Measurements from ENCODE around the gene KANK4. TPM values are rescaled to one million over a fixed set of nuclear protein-coding genes. Genes with fewer than 3 reads are reported as not detected.
A peak's percentile ranks its signal among the peaks of the same experiment; 100 is the strongest.

The KANK4 gene
- polyA plus RNA-seq, 3 donors, result not detected

DNA sequence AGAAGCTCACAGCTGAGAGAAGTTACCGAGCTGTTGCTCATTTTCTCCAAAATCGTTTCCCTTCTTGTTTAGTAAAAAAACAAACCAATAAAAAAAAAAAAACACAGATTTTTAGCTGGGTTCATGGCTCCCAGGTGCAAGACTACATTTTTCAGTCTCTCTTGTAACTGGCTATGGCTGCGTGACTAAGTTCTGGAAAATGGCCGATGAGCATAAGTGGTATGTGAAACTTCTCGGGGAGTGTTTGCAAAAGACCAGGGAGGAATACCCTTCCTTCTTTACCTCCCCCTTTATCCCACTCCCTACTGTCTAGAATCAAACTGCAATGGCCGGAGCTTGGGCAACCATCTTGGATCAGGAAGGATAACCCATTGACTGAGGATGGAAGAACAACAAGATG lies 38.7 kb upstream of the KANK4 start:
- Histone ChIP-seq H3K79me2 (ENCODE audit: insufficient read depth, low read length) (no peaks in the 10 kb centered on the region), H3K27ac (ENCODE audit: low read depth in 1 of 2, low read length in 2 of 2) (no peak overlapping the region), H3K4me1 (ENCODE audit: control insufficient read depth in 1 of 2, insufficient read depth in 2 of 2, low read length in 2 of 2) (peaks cover 8 to 14% of the 10 kb centered on the region in 2 donors), H3K9ac (ENCODE audit: insufficient read depth, low read length, poor library complexity, severe bottlenecking) (no peak overlapping the region), H4K20me1 (ENCODE audit: insufficient read depth, low read length) (no peaks in the 10 kb centered on the region), H3K9me3 (replicated peaks in 1 of 2; ENCODE audit: control insufficient read depth in 1 of 2, insufficient read depth in 1 of 2, low read length in 2 of 2) (no peaks in the 10 kb centered on the region), H3K4me2 (replicated peaks; ENCODE audit: extremely low read depth, low read length, poor library complexity, severe bottlenecking) (no peak overlapping the region), H3K36me3 (replicated peaks in 1 of 2; ENCODE audit: control insufficient read depth in 1 of 2, insufficient read depth in 2 of 2, low read length in 2 of 2) (no peaks in the 10 kb centered on the region), H3K4me3 (replicated peaks in 1 of 3; ENCODE audit: low read depth in 2 of 3, low read length in 3 of 3) (no peak overlapping the region), H3K27me3 (ENCODE audit: control insufficient read depth in 2 of 2, insufficient read depth in 2 of 2, low read length in 2 of 2) (no peaks in the 10 kb centered on the region), H2AFZ (ENCODE audit: insufficient read depth, low read depth, low read length, poor library complexity, severe bottlenecking) (no peak overlapping the region)
- WGBS (ENCODE audit: insufficient coverage), result 86% methylated on average over 1 of the region's 6 CpGs
- DNase-seq, result no peak
- H3K9me3 Mint-ChIP-seq, result peaks cover 0 to 6% (median 0%) of the 10 kb centered on the region in 7 donors
- H3K27me3 Mint-ChIP-seq (ENCODE audit: low read depth in 3 of 3), result peaks cover 0 to 3% (median 0%) of the 10 kb centered on the region in 3 donors
- intact Hi-C loops (cut with micrococcal nuclease), result no loop called here
- peak overlapping the region in 1 of 7 donors; percentile 34 for H3K27ac Mint-ChIP-seq
- TF ChIP-seq, protein P1, sequence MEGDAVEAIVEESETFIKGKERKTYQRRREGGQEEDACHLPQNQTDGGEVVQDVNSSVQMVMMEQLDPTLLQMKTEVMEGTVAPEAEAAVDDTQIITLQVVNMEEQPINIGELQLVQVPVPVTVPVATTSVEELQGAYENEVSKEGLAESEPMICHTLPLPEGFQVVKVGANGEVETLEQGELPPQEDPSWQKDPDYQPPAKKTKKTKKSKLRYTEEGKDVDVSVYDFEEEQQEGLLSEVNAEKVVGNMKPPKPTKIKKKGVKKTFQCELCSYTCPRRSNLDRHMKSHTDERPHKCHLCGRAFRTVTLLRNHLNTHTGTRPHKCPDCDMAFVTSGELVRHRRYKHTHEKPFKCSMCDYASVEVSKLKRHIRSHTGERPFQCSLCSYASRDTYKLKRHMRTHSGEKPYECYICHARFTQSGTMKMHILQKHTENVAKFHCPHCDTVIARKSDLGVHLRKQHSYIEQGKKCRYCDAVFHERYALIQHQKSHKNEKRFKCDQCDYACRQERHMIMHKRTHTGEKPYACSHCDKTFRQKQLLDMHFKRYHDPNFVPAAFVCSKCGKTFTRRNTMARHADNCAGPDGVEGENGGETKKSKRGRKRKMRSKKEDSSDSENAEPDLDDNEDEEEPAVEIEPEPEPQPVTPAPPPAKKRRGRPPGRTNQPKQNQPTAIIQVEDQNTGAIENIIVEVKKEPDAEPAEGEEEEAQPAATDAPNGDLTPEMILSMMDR (IDR thresholded peaks at IDR 0.05), result no peak
- H3K36me3 Mint-ChIP-seq, result no peaks in the 10 kb centered on the region
- H3K4me1 Mint-ChIP-seq, result peaks cover 20% of the 10 kb centered on the region
- no peak overlapping the region for H3K4me3 Mint-ChIP-seq

DNA sequence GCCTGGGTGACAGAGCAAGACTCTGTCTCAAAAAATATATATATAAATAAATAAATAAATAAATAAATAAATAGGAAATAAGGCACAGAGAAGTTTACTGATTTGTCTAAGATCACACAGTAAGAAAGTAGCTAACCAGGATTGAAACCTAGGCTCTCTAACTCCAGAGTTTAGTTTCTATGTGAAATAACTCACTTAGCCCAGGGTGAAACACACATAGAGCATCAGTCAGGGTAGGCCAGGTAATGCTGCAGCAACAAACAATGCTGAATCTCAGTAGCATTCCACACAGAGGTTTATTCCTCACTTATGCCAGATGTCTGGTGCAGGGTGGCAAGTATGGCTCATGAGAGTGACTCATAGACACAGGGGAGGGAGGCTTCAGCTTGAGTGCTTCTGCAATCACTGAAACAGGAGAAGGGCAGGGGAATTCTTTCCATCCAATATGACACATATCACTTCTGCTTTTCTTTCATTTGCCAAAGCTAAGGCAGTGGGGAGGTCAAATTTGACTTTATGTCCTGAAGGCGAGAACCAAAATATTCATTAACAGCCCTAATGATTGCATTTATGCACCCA lies 37.1 kb upstream of the KANK4 start:
- Histone ChIP-seq H2AFZ (ENCODE audit: insufficient read depth, low read depth, low read length, poor library complexity, severe bottlenecking) (no peak overlapping the region), H3K27ac (ENCODE audit: low read depth in 1 of 2, low read length in 2 of 2) (peak overlapping the region in 1 of 2 donors; percentile 37), H3K9me3 (replicated peaks in 1 of 2; ENCODE audit: control insufficient read depth in 1 of 2, insufficient read depth in 1 of 2, low read length in 2 of 2) (no peaks in the 10 kb centered on the region), H3K4me3 (replicated peaks in 1 of 3; ENCODE audit: low read depth in 2 of 3, low read length in 3 of 3) (no peak overlapping the region), H3K9ac (ENCODE audit: insufficient read depth, low read length, poor library complexity, severe bottlenecking) (no peak overlapping the region), H3K36me3 (replicated peaks in 1 of 2; ENCODE audit: control insufficient read depth in 1 of 2, insufficient read depth in 2 of 2, low read length in 2 of 2) (no peaks in the 10 kb centered on the region), H3K4me1 (ENCODE audit: control insufficient read depth in 1 of 2, insufficient read depth in 2 of 2, low read length in 2 of 2) (peaks cover 16 to 26% of the 10 kb centered on the region in 2 donors), H3K27me3 (ENCODE audit: control insufficient read depth in 2 of 2, insufficient read depth in 2 of 2, low read length in 2 of 2) (no peaks in the 10 kb centered on the region), H3K4me2 (replicated peaks; ENCODE audit: extremely low read depth, low read length, poor library complexity, severe bottlenecking) (no peak overlapping the region), H3K79me2 (ENCODE audit: insufficient read depth, low read length) (no peaks in the 10 kb centered on the region), H4K20me1 (ENCODE audit: insufficient read depth, low read length) (no peaks in the 10 kb centered on the region)
- intact Hi-C loops (cut with micrococcal nuclease), result no loop called here
- H3K9me3 Mint-ChIP-seq, result peaks cover 0 to 4% (median 0%) of the 10 kb centered on the region in 7 donors
- H3K27me3 Mint-ChIP-seq (ENCODE audit: low read depth in 3 of 3), result peaks cover 0 to 3% (median 0%) of the 10 kb centered on the region in 3 donors
- TF ChIP-seq, protein P1 (IDR thresholded peaks at IDR 0.05), result no peak
- peak; percentile 87 to 95 (median 91) for DNase-seq
- H3K4me1 Mint-ChIP-seq, result peaks cover 29% of the 10 kb centered on the region
- no CpG with 5 or more reads among the region's 1 CpG for WGBS (ENCODE audit: insufficient coverage)
- no peak overlapping the region for H3K4me3 Mint-ChIP-seq
- peak overlapping the region in 4 of 7 donors; percentile 33 to 85 (median 70) for H3K27ac Mint-ChIP-seq
- H3K36me3 Mint-ChIP-seq, result no peaks in the 10 kb centered on the region
